GM19043 (cell line): ENCODE measurements around the gene EIF5B.

ENCODE experiments used
- ATAC-seq: cut with Tn5 transposase; IDR thresholded peaks from one replicate; pipeline ENCODE4 v1.9.1; 2021; ENCODE audit warnings: low read depth; ENCODE audit not compliant: unreplicated experiment

The EIF5B gene

DNA sequence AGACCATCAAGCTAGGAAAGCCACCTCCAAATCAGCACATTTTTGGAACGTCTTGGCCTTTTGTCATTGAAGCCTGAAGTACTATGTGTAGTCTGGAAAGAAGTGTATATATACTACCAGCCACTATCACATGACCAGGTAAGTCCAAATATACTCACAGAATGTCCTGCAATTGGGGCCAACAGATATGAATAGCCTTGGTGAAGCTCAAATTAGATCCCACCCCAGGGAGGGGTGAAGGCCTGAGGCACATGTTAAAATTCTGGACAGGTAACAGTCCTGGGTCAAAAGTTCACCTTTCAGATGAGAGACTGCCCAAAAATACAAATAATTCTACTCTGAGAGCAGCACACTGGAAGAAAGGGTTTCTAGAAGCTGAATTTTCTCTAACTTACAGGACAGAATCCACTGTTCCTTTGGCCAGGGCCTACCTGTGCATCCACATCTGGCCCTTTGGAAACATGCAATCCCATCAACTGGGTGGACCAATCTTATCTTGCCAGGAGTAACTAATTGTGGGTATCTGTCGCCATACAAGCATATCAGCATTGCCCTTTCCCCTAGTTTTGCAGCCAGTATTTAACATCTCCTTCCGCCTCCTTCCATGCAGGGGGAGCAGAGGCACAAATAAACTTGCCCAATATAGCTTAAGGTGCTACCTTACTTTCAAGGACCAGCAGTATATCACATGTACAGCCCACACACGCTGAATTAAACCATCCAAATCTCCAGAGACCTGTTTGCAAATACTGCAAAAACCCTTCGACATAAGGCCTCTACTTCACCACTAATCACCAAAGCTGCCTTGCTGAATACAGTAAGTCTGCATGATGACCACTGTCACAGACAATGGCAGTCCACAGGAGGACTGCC, 67.8 kb downstream of the EIF5B start:
- ATAC-seq = no peak

DNA sequence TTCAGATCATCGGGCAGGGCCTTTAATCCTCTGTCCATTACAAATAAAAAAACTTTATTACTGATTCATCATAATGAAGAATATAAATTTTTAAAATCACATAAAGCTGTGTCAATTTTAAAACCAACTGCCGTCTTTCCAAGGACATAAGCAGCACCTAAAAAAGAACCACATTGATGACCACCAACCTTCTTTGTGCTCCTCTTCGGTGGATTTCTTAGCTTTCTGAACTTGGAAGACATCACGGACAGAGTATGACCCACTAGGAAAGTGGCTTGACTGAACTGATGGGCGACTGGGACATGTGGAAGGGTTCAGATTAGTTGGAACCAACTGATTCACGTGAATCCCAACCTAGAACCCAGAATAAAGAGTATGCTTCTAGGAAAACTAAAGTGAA, 68.9 kb downstream of the EIF5B start:
- ATAC-seq = no peak

GRCh38 chr2:99410276-99410675, 73.1 kb downstream of the EIF5B start:
- no peak for ATAC-seq

GRCh38 chr2:99414566-99414965, 77.4 kb downstream of the EIF5B start:
- no peak for ATAC-seq

DNA sequence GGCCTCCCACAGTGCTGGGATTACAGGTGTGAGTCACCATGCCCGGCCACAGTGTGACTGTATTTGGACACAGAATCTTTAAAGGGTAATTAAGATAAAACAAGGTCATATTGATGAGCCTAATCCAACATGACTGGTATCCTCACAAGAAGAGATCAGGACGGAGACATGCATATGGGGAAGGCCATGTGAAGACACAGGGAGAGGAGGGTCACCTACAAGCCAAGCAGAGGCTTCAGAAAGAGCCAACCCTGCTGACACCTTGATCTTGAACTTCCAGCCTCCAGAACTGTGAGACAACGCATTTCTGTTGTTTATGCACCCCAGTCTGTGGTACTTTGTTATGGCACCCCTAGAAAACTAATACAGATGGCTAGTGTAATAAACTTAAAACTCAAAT, 80.2 kb downstream of the EIF5B start:
- no peak for ATAC-seq

- ATAC-seq = no peak
Observed at GRCh38 chr2:99420031-99420430, 82.8 kb downstream of the EIF5B start.

GRCh38 chr2:99420751-99421299, 83.6 kb downstream of the EIF5B start:
- no peak for ATAC-seq

- ATAC-seq = no peak
Observed at GRCh38 chr2:99421469-99421868, 84.3 kb downstream of the EIF5B start.

GRCh38 chr2:99422599-99422998, 85.4 kb downstream of the EIF5B start:
- ATAC-seq = no peak

GRCh38 chr2:99424371-99424770, 87.2 kb downstream of the EIF5B start:
- ATAC-seq = no peak

DNA sequence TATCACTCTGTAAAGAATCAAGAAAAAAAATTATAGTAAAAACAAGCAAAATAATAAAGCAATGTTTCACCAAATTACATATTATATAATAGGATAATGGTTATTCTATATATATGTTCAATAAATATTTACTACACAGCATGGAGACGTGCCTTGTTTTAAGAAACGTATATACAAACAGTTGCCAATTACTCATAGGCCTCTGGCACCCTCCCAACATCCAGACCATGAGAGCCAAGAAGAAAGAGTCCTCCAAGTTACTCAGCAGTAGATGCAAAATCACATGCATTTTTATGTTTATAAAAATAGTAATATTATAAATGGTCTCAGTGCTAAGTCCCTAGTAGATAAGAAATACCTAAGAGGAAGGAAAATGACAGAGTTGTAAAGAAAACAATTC, 87.8 kb downstream of the EIF5B start:
- no peak for ATAC-seq

- no peak for ATAC-seq
Observed at GRCh38 chr2:99430614-99431291, 93.6 kb downstream of the EIF5B start.

GRCh38 chr2:99431587-99432275, 94.5 kb downstream of the EIF5B start:
- ATAC-seq = no peak

DNA sequence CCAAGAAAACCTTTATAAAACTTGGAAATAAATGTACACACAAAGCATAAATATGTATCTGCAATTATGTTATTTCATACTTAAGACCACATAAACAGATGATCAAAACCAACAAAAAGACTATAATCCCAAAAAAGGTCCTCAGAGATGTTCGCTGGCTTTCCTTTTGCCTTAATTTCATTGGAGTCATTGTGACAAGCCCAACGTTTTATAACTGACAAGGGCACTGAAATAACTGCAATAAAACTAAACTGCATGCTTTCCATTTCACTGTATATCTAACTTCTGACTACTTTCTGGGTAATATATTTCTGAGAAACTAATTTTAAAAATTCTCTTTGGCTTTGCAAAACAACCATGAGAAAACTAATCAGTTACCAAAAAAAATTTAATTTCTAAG, 96.2 kb downstream of the EIF5B start:
- ATAC-seq = no peak

GRCh38 chr2:99436874-99437273, 99.7 kb downstream of the EIF5B start:
- ATAC-seq = no peak

- ATAC-seq = no peak
Observed at GRCh38 chr2:99439971-99440505, 102.8 kb downstream of the EIF5B start.

GRCh38 chr2:99442837-99443236, 105.6 kb downstream of the EIF5B start:
- ATAC-seq = no peak

- ATAC-seq = no peak
Observed at GRCh38 chr2:99444222-99444621, 107.0 kb downstream of the EIF5B start.

DNA sequence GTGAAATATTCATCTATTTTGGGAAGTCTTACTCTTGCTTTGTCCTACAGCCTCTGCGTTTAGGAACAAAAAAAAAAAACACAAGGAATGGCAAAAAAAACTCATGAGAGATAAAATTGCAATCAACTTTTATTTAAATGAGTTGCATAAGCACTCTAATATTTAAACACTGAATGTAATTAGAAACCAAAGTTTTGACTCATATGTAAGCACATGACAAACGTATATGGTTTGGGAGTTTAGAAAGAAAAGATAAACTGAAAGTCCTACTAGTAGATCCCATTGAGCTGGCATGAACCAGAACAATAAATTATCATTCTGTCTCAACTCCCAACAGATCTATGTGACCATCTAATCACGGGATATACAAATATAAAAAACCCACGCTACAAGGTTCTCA, 107.9 kb downstream of the EIF5B start:
- ATAC-seq = no peak

DNA sequence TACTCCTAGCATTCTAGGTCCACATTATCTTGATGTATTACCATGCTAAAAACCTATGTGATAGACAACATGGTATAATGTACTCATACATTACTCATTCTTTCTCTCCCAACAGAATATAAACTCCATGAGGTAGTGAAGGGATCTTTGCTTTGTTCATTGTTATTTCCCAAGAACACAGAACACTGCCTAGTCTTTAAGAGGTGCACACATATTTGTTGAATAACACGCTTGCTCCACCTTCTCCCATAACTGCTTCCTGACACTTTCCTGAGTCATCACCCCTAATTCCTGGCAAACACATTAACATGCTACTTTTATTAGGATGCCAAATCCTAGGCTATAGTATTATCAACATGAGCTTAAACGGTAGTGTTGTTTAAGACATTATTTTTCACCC, 111.4 kb downstream of the EIF5B start:
- no peak for ATAC-seq

GRCh38 chr2:99450199-99450598, 113.0 kb downstream of the EIF5B start:
- no peak for ATAC-seq
